C4-2B (cell line): ENCODE results near the gene DUSP5.

Source experiments
- ZFX ChIP-seq: fragments of 450-650 bp; IDR thresholded peaks from 2 replicates; pipeline ENCODE4 v1.6.1; 2017
- TF ChIP-seq, protein P1 (sequence below): fragments of 450-650 bp; conservative IDR thresholded peaks from 2 replicates; pipeline ENCODE4 v1.5.1; 2017; ENCODE audit warnings: mild to moderate bottlenecking

DNA sequence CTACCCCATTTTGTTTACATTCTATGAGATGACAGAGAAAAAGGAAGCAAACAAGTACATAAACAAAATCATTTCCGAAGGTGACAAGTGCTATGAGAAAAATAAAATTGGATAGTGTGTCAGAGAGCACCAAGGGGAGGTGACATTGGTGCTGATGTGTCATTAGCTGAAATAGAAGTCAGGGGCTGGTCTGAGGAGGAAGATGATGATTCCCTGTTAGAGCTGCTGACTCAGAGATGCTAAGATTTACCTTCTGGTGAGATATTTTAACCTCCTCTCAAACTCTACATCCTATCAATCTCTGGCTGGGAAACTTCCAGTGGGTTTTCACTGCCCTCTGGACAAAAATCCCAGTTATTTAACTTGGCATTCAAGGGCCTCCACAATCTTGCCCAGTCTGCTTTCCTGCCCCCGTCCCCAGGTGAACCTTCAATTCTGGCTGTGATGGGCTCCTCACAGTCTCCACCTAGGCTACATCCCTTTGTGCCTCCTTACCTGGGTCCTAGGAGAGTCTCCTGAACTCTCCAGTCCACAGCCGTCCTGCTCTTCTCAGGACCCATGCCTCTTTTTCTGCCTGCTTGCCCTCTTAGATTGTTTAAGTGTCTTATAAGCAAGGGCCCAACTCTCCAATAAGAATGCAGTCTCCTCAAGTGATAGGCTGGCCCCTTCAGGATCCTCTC, 26.6 kb downstream of the DUSP5 start:
- TF ChIP-seq, protein P1, sequence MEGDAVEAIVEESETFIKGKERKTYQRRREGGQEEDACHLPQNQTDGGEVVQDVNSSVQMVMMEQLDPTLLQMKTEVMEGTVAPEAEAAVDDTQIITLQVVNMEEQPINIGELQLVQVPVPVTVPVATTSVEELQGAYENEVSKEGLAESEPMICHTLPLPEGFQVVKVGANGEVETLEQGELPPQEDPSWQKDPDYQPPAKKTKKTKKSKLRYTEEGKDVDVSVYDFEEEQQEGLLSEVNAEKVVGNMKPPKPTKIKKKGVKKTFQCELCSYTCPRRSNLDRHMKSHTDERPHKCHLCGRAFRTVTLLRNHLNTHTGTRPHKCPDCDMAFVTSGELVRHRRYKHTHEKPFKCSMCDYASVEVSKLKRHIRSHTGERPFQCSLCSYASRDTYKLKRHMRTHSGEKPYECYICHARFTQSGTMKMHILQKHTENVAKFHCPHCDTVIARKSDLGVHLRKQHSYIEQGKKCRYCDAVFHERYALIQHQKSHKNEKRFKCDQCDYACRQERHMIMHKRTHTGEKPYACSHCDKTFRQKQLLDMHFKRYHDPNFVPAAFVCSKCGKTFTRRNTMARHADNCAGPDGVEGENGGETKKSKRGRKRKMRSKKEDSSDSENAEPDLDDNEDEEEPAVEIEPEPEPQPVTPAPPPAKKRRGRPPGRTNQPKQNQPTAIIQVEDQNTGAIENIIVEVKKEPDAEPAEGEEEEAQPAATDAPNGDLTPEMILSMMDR, result no peak
- TF ChIP-seq ZFX, result no peak
